PC-3 (cell line): ENCODE results near the gene PTPRR.

Experiments used
- CTCF ChIP-seq: fragments of 300-600 bp; sonication (generic); conservative IDR thresholded peaks from 2 replicates; pipeline ENCODE4 v1.5.1; 2017; ENCODE audit warnings: antibody characterized with exemption, low read depth, mild to moderate bottlenecking, low read length
- EZH2phosphoT487 ChIP-seq: fragments of 300-600 bp; sonication (generic); IDR thresholded peaks from 2 replicates; pipeline ENCODE4 v1.6.1; 2018; ENCODE audit warnings: mild to moderate bottlenecking, antibody characterized with exemption, low read length, borderline replicate concordance

GRCh38 chr12:70950451-70950850 is 29.9 kb upstream of the PTPRR start:
- TF ChIP-seq CTCF (no peak), EZH2phosphoT487 (no peak)
